OCI-LY7 (cell line): ENCODE data around the gene RNF130. TPM values are rescaled to one million over a fixed set of nuclear protein-coding genes. Genes with fewer than 3 reads are reported as not detected.

Experiments used
- BruUV-seq: library from RNA; stranded (reverse); fragments of 400-500 nt; replicated peaks from 2 replicates; lab custom pipeline; 2021; lab: Mats Ljungman, UMichigan
- CTCF ChIA-PET: fragments of 300-600 bp; sonication (Branson Sonifier 250); formaldehyde crosslinking; loops from one replicate; lab custom pipeline; 2022; ENCODE audit warnings: antibody characterized with exemption; ENCODE audit not compliant: unreplicated experiment; lab: Charles Lee
- POLR2A ChIA-PET: fragments of 300-600 bp; sonication (Branson Sonifier 250); formaldehyde crosslinking; loops from one replicate; lab custom pipeline; 2022; ENCODE audit warnings: antibody characterized with exemption; lab: Charles Lee
- DNase-seq: peaks from one replicate; pipeline ENCODE4 v3.0.0-alpha.2; 2015; ENCODE audit warnings: low spot score
- H2AFZ ChIP-seq: fragments of 200-600 bp; sonication (generic), shearing (Covaris generic); 2 replicates; pipeline ENCODE4 v1.6.1; 2014; ENCODE audit warnings: mild to moderate bottlenecking, antibody characterized with exemption, low read length, moderate library complexity
- H3K27ac ChIP-seq: fragments of 200-600 bp; sonication (generic); 2 replicates; pipeline ENCODE4 v1.5.1; 2014; ENCODE audit warnings: mixed run types, low read depth, mild to moderate bottlenecking, moderate library complexity, low read length, inconsistent platforms; ENCODE audit not compliant: poor library complexity, severe bottlenecking
- H3K36me3 ChIP-seq: fragments of 200-600 bp; sonication (generic); 2 replicates; pipeline ENCODE4 v1.6.1; 2014; ENCODE audit warnings: mild to moderate bottlenecking, antibody characterized with exemption, low read length, moderate library complexity, mixed read lengths; ENCODE audit not compliant: insufficient read depth
- H3K4me1 ChIP-seq: fragments of 200-600 bp; sonication (generic); 2 replicates; pipeline ENCODE4 v1.5.1; 2014; ENCODE audit warnings: mild to moderate bottlenecking, low read length; ENCODE audit not compliant: insufficient read depth, poor library complexity, severe bottlenecking
- H3K4me2 ChIP-seq: fragments of 200-600 bp; sonication (generic); 2 replicates; pipeline ENCODE4 v1.6.1; 2014; ENCODE audit warnings: mild to moderate bottlenecking, low read length
- H3K4me3 ChIP-seq: fragments of 200-600 bp; sonication (generic); 2 replicates; pipeline ENCODE4 v1.5.1; 2014; ENCODE audit warnings: mild to moderate bottlenecking, low read depth, low read length; ENCODE audit not compliant: poor library complexity, severe bottlenecking
- H3K79me2 ChIP-seq: fragments of 200-600 bp; sonication (generic); 2 replicates; pipeline ENCODE4 v1.6.1; 2016; ENCODE audit warnings: low read depth, mild to moderate bottlenecking, low read length, moderate library complexity, mixed read lengths; ENCODE audit not compliant: insufficient read depth
- H3K9me2 ChIP-seq: fragments of 200-600 bp; sonication (generic); 2 replicates; pipeline ENCODE4 v1.6.1; 2016; ENCODE audit warnings: mild to moderate bottlenecking, low read length, mixed read lengths; ENCODE audit not compliant: insufficient read depth
- H3K9me3 ChIP-seq: fragments of 200-600 bp; sonication (generic); 2 replicates; pipeline ENCODE4 v1.6.1; 2014; ENCODE audit warnings: mild to moderate bottlenecking, mixed run types, low read length, mixed read lengths
- H4K20me1 ChIP-seq: fragments of 200-600 bp; sonication (generic); 2 replicates; pipeline ENCODE4 v1.6.1; 2014; ENCODE audit warnings: mild to moderate bottlenecking, antibody characterized with exemption, low read length, moderate library complexity, mixed read lengths; ENCODE audit not compliant: insufficient read depth
- EZH2phosphoT487 ChIP-seq: fragments of 200-600 bp; sonication (generic); IDR thresholded peaks from 2 replicates; pipeline ENCODE4 v1.6.1; 2018; ENCODE audit warnings: low read depth, borderline replicate concordance, mild to moderate bottlenecking, mixed run types, antibody characterized with exemption, low read length, moderate library complexity, mixed read lengths
- intact Hi-C: fragments of 100-400 bp; cut with micrococcal nuclease; formaldehyde crosslinking; loops from one replicate; pipeline ENCODE4 v1.10.0; 2022; ENCODE audit not compliant: unreplicated experiment
- microRNA-seq: library from miRNA; unstranded; fragments of <30 nt; microRNA quantifications from one replicate; pipeline ENCODE4 v1.2.0, GENCODE V29; 2022; ENCODE audit warnings: borderline replicate concordance
- small RNA-seq: library from RNA; depleted of rRNA; stranded (forward); fragments of <200 nt; gene quantifications from one replicate; pipeline ENCODE3, GENCODE V24; 2014
- total RNA-seq, 2 experiments: library from RNA; depleted of rRNA in 1 of 2; stranded (reverse); fragments of >200 nt in 1 of 2; shearing (Covaris generic) in 1 of 2; gene quantifications; 2 replicates each; pipeline ENCODE4 v1.2.3, GENCODE V29; 2014 to 2022
- TF ChIP-seq, protein P1 (sequence below): fragments of 200-600 bp; sonication (generic); conservative IDR thresholded peaks from 2 replicates; pipeline ENCODE4 v1.5.1; 2014; ENCODE audit warnings: mild to moderate bottlenecking, antibody characterized with exemption, low read length, moderate library complexity, mixed read lengths

Gene RNF130
- total RNA-seq, 2 experiments from 2014 or later: 0.16 TPM; not detected in 1

DNA sequence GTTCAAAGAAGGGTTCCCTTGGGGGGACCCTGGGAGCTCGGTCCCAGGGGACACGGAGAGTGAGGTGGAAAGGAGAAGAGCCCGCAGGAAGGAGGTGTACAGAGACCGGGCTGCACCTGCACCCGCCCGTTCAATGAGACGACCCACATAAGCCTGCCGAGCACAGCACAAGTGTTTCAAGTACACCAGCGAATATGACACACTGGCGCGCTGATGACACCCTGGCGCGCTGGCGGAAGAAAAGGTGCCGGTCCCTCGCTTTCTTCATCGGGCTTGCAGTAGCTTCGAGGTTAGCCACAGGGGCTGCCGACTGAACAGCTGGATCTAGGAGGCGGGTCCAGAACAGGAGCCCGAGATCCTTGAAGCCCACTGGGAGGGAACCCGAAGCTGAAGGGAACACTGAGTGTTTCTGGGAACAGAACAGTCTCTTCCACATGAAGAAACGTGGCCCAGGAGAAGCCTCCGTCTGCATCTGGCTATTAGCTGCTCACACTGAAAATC, 165.2 kb downstream of the RNF130 start:
- TF ChIP-seq EZH2phosphoT487: no peak
- TF ChIP-seq, protein P1, sequence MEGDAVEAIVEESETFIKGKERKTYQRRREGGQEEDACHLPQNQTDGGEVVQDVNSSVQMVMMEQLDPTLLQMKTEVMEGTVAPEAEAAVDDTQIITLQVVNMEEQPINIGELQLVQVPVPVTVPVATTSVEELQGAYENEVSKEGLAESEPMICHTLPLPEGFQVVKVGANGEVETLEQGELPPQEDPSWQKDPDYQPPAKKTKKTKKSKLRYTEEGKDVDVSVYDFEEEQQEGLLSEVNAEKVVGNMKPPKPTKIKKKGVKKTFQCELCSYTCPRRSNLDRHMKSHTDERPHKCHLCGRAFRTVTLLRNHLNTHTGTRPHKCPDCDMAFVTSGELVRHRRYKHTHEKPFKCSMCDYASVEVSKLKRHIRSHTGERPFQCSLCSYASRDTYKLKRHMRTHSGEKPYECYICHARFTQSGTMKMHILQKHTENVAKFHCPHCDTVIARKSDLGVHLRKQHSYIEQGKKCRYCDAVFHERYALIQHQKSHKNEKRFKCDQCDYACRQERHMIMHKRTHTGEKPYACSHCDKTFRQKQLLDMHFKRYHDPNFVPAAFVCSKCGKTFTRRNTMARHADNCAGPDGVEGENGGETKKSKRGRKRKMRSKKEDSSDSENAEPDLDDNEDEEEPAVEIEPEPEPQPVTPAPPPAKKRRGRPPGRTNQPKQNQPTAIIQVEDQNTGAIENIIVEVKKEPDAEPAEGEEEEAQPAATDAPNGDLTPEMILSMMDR: no peak
- peak overlapping the region; percentile 86 for H3K4me3 ChIP-seq
- peaks cover 35% of the 10 kb centered on the region for H3K36me3 ChIP-seq
- no peak for DNase-seq
- POLR2A ChIA-PET: interaction anchor here (0.8 to 1.1 kb wide), 2 partner anchors 28 to 33 kb away, joined by 3 to 4 read pairs; no protein-coding TSS in a partner anchor
- H3K27ac ChIP-seq: no peak overlapping the region
- H3K9me2 ChIP-seq: no peaks in the 10 kb centered on the region
- peak overlapping the region; percentile 95 for H3K4me2 ChIP-seq
- H3K79me2 ChIP-seq: peaks cover 21% of the 10 kb centered on the region
- no peaks in the 10 kb centered on the region for H3K9me3 ChIP-seq
- intact Hi-C loops: loop anchor here (5.0 kb wide), 4 partner anchors 49 to 386 kb away; partner anchors contain the start of genes MAPK9, MGAT4B and MRNIP
- no peak overlapping the region for H2AFZ ChIP-seq
- no TSS peak for BruUV-seq
- peaks cover 19% of the 10 kb centered on the region for H3K4me1 ChIP-seq
- no peaks in the 10 kb centered on the region for H4K20me1 ChIP-seq
- CTCF ChIA-PET: no interaction called here

DNA sequence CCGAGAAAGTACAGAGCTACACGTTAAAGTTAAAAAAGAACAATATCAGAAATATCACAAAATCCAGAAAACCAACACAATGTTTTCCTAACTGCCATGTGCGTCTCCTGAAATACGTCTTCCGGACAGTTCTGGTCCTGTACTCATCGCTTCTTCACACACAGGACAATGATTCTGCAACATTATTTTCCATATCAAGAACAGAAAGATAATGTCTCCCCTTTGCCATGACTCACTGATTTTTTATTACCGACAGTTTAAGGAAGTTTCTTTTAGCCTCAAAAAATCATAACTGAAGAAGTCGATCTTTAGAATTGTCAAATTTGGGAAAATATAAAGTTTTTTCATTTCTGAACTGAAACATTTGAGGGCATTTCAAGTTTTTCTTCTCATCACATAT, 166.4 kb downstream of the RNF130 start:
- peaks cover 38% of the 10 kb centered on the region for H3K36me3 ChIP-seq
- no TSS peak for BruUV-seq
- peaks cover 21% of the 10 kb centered on the region for H3K79me2 ChIP-seq
- peaks cover 19% of the 10 kb centered on the region for H3K4me1 ChIP-seq
- no peaks in the 10 kb centered on the region for H3K9me2 ChIP-seq
- no peak overlapping the region for H3K4me2 ChIP-seq
- CTCF ChIA-PET: no interaction called here
- no peak overlapping the region for H2AFZ ChIP-seq
- H3K9me3 ChIP-seq: no peaks in the 10 kb centered on the region
- H3K27ac ChIP-seq: no peak overlapping the region
- H3K4me3 ChIP-seq: no peak overlapping the region
- TF ChIP-seq, protein P1: no peak
- no peak for TF ChIP-seq EZH2phosphoT487
- POLR2A ChIA-PET: interaction anchor here (0.6 kb wide), 1 partner anchor 96 kb away, joined by 4 read pairs; no protein-coding TSS in a partner anchor
- no peaks in the 10 kb centered on the region for H4K20me1 ChIP-seq
- intact Hi-C loops: loop anchor here (5.0 kb wide), 4 partner anchors 48 to 387 kb away; partner anchors contain the start of genes MAPK9, MGAT4B and MRNIP
- no peak for DNase-seq

Small RNA genes lying within 50 kb of the gene (microRNA-seq; reads per million reads assigned to microRNA genes)
- gene MIR340: not detected

Small RNA genes lying within 50 kb of the gene (small RNA-seq; reads per million reads assigned to genes)
- not detected for gene MIR340

Other genes starting within 250 kb of the RNF130 start
- 76.2 and 78.7 TPM in 2 replicates for gene MRNIP, start 212.9 kb downstream of the RNF130 start, total RNA-seq (2014; rRNA removed; shearing (Covaris generic))
- gene MRNIP, start 212.9 kb downstream of the RNF130 start, total RNA-seq (2022): 70.5 and 76.5 TPM in 2 replicates
- gene TBC1D9B, start 163.9 kb downstream of the RNF130 start, total RNA-seq (2014; rRNA removed; shearing (Covaris generic)): 49.4 and 52.2 TPM in 2 replicates
- gene TBC1D9B, start 163.9 kb downstream of the RNF130 start, total RNA-seq (2022): 93.6 and 106 TPM in 2 replicates
- not detected in 2 replicates for gene RASGEF1C, start 137.5 kb upstream of the RNF130 start, total RNA-seq (2014; rRNA removed; shearing (Covaris generic))
- not detected in 2 replicates for gene RASGEF1C, start 137.5 kb upstream of the RNF130 start, total RNA-seq (2022)
- 19.9 and 21.8 TPM in 2 replicates for gene MAPK9, start 220.3 kb upstream of the RNF130 start, total RNA-seq (2014; rRNA removed; shearing (Covaris generic))
- gene MAPK9, start 220.3 kb upstream of the RNF130 start, total RNA-seq (2022): 42.1 and 45.7 TPM in 2 replicates